Thyroid gland (tissue), 4 donors: ENCODE results near the gene STX8. TPM values are rescaled to one million over a fixed set of nuclear protein-coding genes. Genes with fewer than 3 reads are reported as not detected.

Source experiments
- DNase-seq, 2 donors: peaks; one replicate each; pipeline ENCODE4 v3.0.0-alpha.2; 2019
- H3K27ac ChIP-seq, 3 donors: fragments of 200-600 bp; sonication (generic); 1 replicate in 2 of 3; 2 replicates in 1 of 3; pipeline ENCODE4 v1.5.1; 2016 to 2019; ENCODE audit warnings: mild to moderate bottlenecking in 1 of 3, moderate library complexity in 1 of 3
- H3K27me3 ChIP-seq: fragments of 200-600 bp; sonication (generic); one replicate; pipeline ENCODE4 v1.5.1; 2019
- H3K36me3 ChIP-seq, 2 donors: fragments of 200-600 bp; sonication (generic); one replicate each; pipeline ENCODE4 v1.5.1; 2016 to 2019
- H3K4me1 ChIP-seq, 2 donors: fragments of 200-600 bp; sonication (generic); one replicate each; pipeline ENCODE4 v1.5.1; 2017 to 2019
- H3K4me3 ChIP-seq, 3 donors: fragments of 200-600 bp; sonication (generic); replicated peaks in 1 of 3; 1 replicate in 2 of 3; 2 replicates in 1 of 3; pipeline ENCODE4 v1.5.1; 2016; ENCODE audit warnings: mild to moderate bottlenecking in 1 of 3
- H3K9me3 ChIP-seq: fragments of 200-600 bp; sonication (generic); one replicate; pipeline ENCODE4 v1.5.1; 2017
- POLR2A ChIP-seq, 2 donors: fragments of 450-650 bp; IDR thresholded peaks; one replicate each; pipeline ENCODE4 v1.6.1; 2017; ENCODE audit warnings: antibody characterized with exemption in 2 of 2, mild to moderate bottlenecking in 2 of 2, moderate library complexity in 1 of 2
- WGBS, 2 donors: methylation state at CpG; one replicate each; pipeline ENCODE4 v1.1.5; 2017; 5-methylcytosine and 5-hydroxymethylcytosine counted together
- intact Hi-C: fragments of 100-400 bp; cut with DNase I; formaldehyde crosslinking; loops from one replicate; pipeline ENCODE4 v1.15.1; 2023
- total RNA-seq, 4 donors: library from RNA; depleted of rRNA; stranded (reverse); fragments of >200 nt; gene quantifications; one replicate each; pipeline ENCODE4 v1.2.3, GENCODE V29; 2016
- TF ChIP-seq, protein P1 (sequence below), 6 experiments: fragments of 200-600 bp in 3 of 6; fragments of 450-650 bp in 3 of 6; sonication (generic) in 3 of 6; IDR thresholded peaks; one replicate each; pipeline ENCODE4 v1.5.1; 2016 to 2019; ENCODE audit warnings: antibody characterized with exemption in 6 of 6, mild to moderate bottlenecking in 2 of 6, inconsistent platforms in 1 of 6, moderate library complexity in 1 of 6

The STX8 gene
- total RNA-seq, 4 donors from 2014 or later, result 67.6 to 88.9 (median 72.7) TPM

DNA sequence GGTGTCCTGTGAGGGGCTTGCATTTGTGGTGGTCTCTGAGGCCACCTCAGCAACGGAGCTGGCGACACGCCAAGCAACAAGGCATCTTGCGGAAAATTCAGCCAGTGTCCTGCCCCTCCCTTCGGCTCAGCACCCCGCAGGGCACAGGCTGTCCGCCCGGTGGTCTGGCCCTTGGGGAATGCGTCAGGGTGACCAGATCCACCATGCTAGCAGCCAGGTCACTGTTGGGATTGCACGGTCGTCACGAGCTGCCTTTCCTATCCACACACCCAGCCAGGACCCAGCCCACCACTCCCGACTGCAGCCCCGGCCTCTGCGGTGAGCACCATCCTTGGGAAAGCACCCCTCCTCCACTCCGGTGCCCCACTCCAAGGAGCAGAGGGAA lies 333.1 kb downstream of the STX8 start:
- Histone ChIP-seq H3K27ac (no peak overlapping the region), H3K27me3 (no peaks in the 10 kb centered on the region), H3K4me1 (peaks cover 21 to 28% of the 10 kb centered on the region in 2 donors), H3K4me3 (no peak overlapping the region), H3K36me3 (no peaks in the 10 kb centered on the region), H3K9me3 (no peaks in the 10 kb centered on the region)
- intact Hi-C loops, result no loop called here
- DNase-seq, result peak in 1 of 2 donors; percentile 14
- 96 to 99% methylated on average over 5 to 7 of the region's 16 CpGs for WGBS, 2 donors
- TF ChIP-seq POLR2A (IDR thresholded peaks at IDR 0.05), result no peak
- TF ChIP-seq, protein P1, sequence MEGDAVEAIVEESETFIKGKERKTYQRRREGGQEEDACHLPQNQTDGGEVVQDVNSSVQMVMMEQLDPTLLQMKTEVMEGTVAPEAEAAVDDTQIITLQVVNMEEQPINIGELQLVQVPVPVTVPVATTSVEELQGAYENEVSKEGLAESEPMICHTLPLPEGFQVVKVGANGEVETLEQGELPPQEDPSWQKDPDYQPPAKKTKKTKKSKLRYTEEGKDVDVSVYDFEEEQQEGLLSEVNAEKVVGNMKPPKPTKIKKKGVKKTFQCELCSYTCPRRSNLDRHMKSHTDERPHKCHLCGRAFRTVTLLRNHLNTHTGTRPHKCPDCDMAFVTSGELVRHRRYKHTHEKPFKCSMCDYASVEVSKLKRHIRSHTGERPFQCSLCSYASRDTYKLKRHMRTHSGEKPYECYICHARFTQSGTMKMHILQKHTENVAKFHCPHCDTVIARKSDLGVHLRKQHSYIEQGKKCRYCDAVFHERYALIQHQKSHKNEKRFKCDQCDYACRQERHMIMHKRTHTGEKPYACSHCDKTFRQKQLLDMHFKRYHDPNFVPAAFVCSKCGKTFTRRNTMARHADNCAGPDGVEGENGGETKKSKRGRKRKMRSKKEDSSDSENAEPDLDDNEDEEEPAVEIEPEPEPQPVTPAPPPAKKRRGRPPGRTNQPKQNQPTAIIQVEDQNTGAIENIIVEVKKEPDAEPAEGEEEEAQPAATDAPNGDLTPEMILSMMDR (IDR thresholded peaks at IDR 0.05), result no peak

DNA sequence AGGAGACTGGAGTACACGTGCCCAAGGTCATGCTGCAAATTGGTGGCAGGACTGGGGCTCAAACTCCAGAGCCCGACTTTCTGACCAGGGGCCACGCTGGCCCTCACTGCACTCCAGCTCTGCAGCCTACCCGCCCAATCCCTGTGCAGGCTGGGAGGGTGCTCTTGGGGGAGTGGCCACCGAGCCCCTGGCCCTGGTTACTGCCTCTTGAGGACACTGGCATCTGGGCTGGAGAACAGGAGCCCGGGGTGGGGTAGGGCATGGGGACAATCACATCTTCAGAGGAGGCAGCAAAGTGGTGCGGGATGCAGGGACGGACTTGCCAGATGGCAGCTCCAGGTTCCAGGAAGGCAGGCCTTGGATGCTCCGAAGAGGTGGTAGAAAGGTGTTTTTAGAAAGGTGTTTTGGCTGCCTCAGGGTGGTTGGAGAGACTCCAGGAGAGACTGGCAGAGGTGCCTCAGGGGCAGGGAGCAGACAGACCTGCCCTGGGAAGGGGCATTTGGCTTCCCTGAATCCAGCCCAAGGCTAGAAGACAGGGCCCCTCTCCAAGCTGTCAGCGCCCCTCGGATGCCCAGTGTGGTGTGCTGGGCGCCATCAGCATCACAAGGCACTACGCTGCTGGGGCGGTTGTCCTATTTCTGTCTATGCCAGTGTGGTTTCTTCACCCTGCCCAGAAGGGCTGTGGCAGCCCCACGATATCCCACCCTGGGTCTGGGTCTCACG lies 333.7 kb downstream of the STX8 start:
- intact Hi-C loops, result no loop called here
- Histone ChIP-seq H3K9me3 (no peaks in the 10 kb centered on the region), H3K36me3 (no peaks in the 10 kb centered on the region), H3K4me3 (no peak overlapping the region), H3K27ac (peak overlapping the region in 2 of 3 donors; percentile 90), H3K27me3 (no peaks in the 10 kb centered on the region), H3K4me1 (peaks cover 21 to 28% of the 10 kb centered on the region in 2 donors)
- DNase-seq, result peak in 1 of 2 donors; percentile 8
- WGBS, 2 donors, result 47 to 91% methylated on average over 3 to 8 of the region's 16 CpGs
- TF ChIP-seq, protein P1 (IDR thresholded peaks at IDR 0.05), result no peak
- no peak for TF ChIP-seq POLR2A (IDR thresholded peaks at IDR 0.05)

DNA sequence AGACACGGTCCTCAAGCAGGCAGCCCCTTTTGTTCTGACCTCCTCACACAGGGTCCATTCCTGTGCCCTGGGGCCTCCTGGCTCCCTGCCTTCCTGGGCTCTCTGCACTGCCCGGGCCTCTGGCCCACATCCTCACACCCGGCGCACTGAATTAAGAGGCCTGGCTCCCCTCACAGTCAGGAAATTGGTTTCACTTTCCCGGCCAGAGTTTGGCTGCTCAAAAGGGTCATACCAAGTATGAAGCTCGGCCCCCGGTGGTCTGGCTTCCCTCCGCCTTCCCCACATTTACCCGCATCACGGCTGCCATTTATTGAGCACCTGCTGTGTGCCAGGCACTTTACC lies 334.3 kb downstream of the STX8 start:
- peaks cover 21 to 28% of the 10 kb centered on the region in 2 donors for H3K4me1 ChIP-seq
- intact Hi-C loops, result no loop called here
- 62 to 69% methylated on average over 10 of the region's 10 CpGs for WGBS, 2 donors
- no peaks in the 10 kb centered on the region for H3K9me3 ChIP-seq
- peak; percentile 21 to 24 for DNase-seq
- no peaks in the 10 kb centered on the region for H3K27me3 ChIP-seq
- H3K36me3 ChIP-seq, result no peaks in the 10 kb centered on the region
- TF ChIP-seq, protein P1 (IDR thresholded peaks at IDR 0.05), result no peak
- TF ChIP-seq POLR2A (IDR thresholded peaks at IDR 0.05), result no peak
- peak overlapping the region; percentile 44 to 90 (median 90) for H3K27ac ChIP-seq
- no peak overlapping the region for H3K4me3 ChIP-seq

DNA sequence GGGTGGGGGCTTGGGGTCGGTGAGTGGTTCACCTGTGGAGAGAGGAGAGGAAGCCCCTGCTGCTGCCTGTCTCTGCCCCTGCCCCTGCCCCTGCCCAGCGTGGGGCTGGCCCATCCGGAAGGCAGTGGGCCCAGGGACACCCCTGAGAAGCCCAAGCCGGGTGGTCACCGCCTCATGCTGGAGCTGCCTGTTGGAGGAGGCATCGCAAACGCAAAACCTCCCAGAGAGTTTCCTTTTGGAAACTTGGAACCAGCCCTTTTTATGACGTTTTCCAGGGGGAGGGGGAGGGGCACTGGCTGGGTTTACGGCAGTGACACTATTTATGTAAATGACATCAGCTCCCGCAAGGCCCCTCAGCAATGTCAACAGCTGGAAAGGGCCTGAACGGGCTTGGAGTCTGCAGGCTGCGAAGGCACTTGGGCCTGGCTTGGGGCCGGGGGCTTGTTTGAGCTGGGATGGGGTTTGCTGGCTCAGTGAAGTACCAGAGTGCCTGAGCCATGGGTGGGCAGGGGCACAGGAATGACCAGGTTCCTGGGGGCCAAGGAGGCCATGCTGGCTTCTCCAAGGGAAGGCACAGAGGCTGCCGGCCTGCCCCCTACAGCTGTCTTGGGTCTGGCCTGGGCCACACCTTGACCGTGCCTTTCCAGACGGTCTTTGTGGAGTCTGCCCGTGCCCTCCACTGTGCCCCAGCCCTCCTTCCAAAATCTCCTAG lies 334.8 kb downstream of the STX8 start:
- peak; percentile 56 to 61 for DNase-seq
- no peaks in the 10 kb centered on the region for H3K27me3 ChIP-seq
- no peaks in the 10 kb centered on the region for H3K36me3 ChIP-seq
- H3K27ac ChIP-seq, result peak overlapping the region; percentile 90 to 93 (median 90)
- H3K9me3 ChIP-seq, result no peaks in the 10 kb centered on the region
- intact Hi-C loops, result no loop called here
- 70 to 71% methylated on average over 8 to 16 of the region's 17 CpGs for WGBS, 2 donors
- peak overlapping the region in 1 of 3 donors; percentile 43 for H3K4me3 ChIP-seq
- peaks cover 21 to 28% of the 10 kb centered on the region in 2 donors for H3K4me1 ChIP-seq
- TF ChIP-seq POLR2A (IDR thresholded peaks at IDR 0.05), result peak in 1 of 2 donors; percentile 6
- TF ChIP-seq, protein P1 (IDR thresholded peaks at IDR 0.05), result no peak
